PC-3 (cell line): ENCODE measurements around the gene TBC1D5. TPM values are rescaled to one million over a fixed set of nuclear protein-coding genes. Genes with fewer than 3 reads are reported as not detected.

Source experiments
- ATAC-seq: fragments of 200-7000 bp; cut with Tn5 transposase; 2 replicates; pipeline ENCODE4 v1.9.1; 2020; ENCODE audit warnings: mild to moderate bottlenecking, moderate library complexity
- BruUV-seq: library from RNA; stranded (reverse); fragments of 400-500 nt; replicated peaks from 2 replicates; lab custom pipeline; 2021; lab: Mats Ljungman, UMichigan
- CTCF ChIA-PET: fragments of 300-600 bp; sonication (Branson Sonifier 250); formaldehyde crosslinking; loops from one replicate; lab custom pipeline; 2022; ENCODE audit warnings: antibody characterized with exemption; lab: Charles Lee
- POLR2A ChIA-PET: fragments of 300-600 bp; sonication (Branson Sonifier 250); formaldehyde crosslinking; loops from one replicate; lab custom pipeline; 2022; ENCODE audit warnings: antibody characterized with exemption; ENCODE audit not compliant: unreplicated experiment; lab: Charles Lee
- DNase-seq: peaks from one replicate; pipeline ENCODE4 v3.0.0-alpha.2; 2015
- H2AFZ ChIP-seq: fragments of 300-600 bp; sonication (generic); 2 replicates; pipeline ENCODE4 v1.6.0; 2016; ENCODE audit warnings: antibody characterized with exemption, low read length
- H3F3A ChIP-seq: fragments of 300-600 bp; sonication (generic); one replicate; pipeline ENCODE4 v1.6.0; 2017; ENCODE audit warnings: antibody characterized with exemption, low read length, control low read depth, mild to moderate bottlenecking; ENCODE audit not compliant: unreplicated experiment
- H3K27ac ChIP-seq: fragments of 300-600 bp; sonication (generic); 2 replicates; pipeline ENCODE4 v1.5.1; 2016; ENCODE audit warnings: mild to moderate bottlenecking, low read length
- H3K27me3 ChIP-seq: fragments of 300-600 bp; sonication (generic); 2 replicates; pipeline ENCODE4 v1.6.1; 2016; ENCODE audit warnings: low read length, mixed read lengths
- H3K36me3 ChIP-seq: fragments of 300-600 bp; sonication (generic); 2 replicates; pipeline ENCODE4 v1.6.1; 2016; ENCODE audit warnings: low read depth, mixed run types, low read length, mixed read lengths
- H3K4me1 ChIP-seq: fragments of 300-600 bp; sonication (generic); 2 replicates; pipeline ENCODE4 v1.5.1; 2016; ENCODE audit warnings: low read length; ENCODE audit not compliant: insufficient read depth
- H3K4me2 ChIP-seq: fragments of 300-600 bp; sonication (generic); 2 replicates; pipeline ENCODE4 v1.6.0; 2016; ENCODE audit warnings: low read length
- H3K4me3 ChIP-seq: fragments of 300-600 bp; sonication (generic); 2 replicates; pipeline ENCODE4 v1.5.1; 2016; ENCODE audit warnings: mild to moderate bottlenecking, low read length, mixed read lengths
- H3K79me2 ChIP-seq: fragments of 300-600 bp; sonication (generic); 2 replicates; pipeline ENCODE4 v1.6.1; 2017; ENCODE audit warnings: low read length, mixed read lengths
- H3K9ac ChIP-seq: fragments of 300-600 bp; sonication (generic); 2 replicates; pipeline ENCODE4 v1.6.0; 2016; ENCODE audit warnings: mild to moderate bottlenecking, low read length
- H3K9me2 ChIP-seq: fragments of 300-600 bp; sonication (generic); replicated peaks from 2 replicates; pipeline ENCODE4 v1.6.1; 2016; ENCODE audit warnings: mixed run types, low read length, mixed read lengths
- H3K9me3 ChIP-seq: fragments of 300-600 bp; sonication (generic); 2 replicates; pipeline ENCODE4 v1.6.1; 2016; ENCODE audit warnings: low read length, mixed read lengths
- H4K20me1 ChIP-seq: fragments of 300-600 bp; sonication (generic); 2 replicates; pipeline ENCODE4 v1.6.1; 2016; ENCODE audit warnings: low read length, mixed read lengths
- EZH2 ChIP-seq: fragments of 300-600 bp; sonication (generic); IDR thresholded peaks from one replicate; pipeline ENCODE4 v1.6.1; 2017; ENCODE audit warnings: antibody characterized with exemption, mild to moderate bottlenecking, low read length; ENCODE audit not compliant: unreplicated experiment
- EZH2phosphoT487 ChIP-seq: fragments of 300-600 bp; sonication (generic); IDR thresholded peaks from 2 replicates; pipeline ENCODE4 v1.6.1; 2018; ENCODE audit warnings: mild to moderate bottlenecking, antibody characterized with exemption, low read length, borderline replicate concordance
- intact Hi-C: fragments of 100-400 bp; cut with micrococcal nuclease; formaldehyde crosslinking; loops from 2 replicates; pipeline ENCODE4 v1.9.0; 2023
- total RNA-seq: library from RNA; depleted of rRNA; stranded (reverse); fragments of >200 nt; gene quantifications from 2 replicates; pipeline ENCODE4 v1.2.3, GENCODE V29; 2014
- TF ChIP-seq, protein P1 (sequence below): fragments of 300-600 bp; sonication (generic); conservative IDR thresholded peaks from 2 replicates; pipeline ENCODE4 v1.5.1; 2017; ENCODE audit warnings: antibody characterized with exemption, low read depth, mild to moderate bottlenecking, low read length

The TBC1D5 gene
- total RNA-seq, 1 experiment from 2014 or later, result 54.5 TPM

DNA sequence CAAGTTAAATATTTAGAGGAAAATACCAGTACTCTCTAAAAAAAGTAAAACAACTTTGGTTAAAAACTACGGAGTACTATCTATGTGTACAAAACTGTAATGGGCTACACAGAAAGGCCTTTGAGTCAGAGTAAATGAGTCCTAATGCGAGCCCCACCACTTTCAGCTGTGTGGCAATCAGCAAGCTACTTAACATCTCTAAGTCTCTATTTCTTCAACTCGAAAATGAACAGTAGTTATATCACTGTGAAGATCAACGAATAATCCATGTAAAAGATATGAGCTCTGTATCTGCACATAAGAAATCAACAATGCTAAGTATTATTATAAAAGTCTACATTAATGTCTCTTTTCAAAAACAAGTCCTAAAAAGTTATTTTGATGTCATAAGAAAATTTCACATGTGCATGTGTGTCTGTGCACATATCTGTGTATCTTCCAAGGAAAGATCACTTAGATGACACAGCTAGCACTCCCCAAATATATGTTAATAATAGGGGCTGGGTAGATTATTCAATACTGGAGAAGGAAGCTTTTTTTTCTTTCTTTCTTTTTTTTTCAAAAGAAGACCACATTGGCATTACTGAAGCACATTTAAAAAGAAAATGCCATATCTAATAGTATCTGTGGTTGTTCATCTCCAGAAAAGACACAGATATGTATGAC, 58.8 kb downstream of the TBC1D5 start:
- no peaks in the 10 kb centered on the region for H3K4me1 ChIP-seq
- intact Hi-C loops, result no loop called here
- CTCF ChIA-PET, result no interaction called here

DNA sequence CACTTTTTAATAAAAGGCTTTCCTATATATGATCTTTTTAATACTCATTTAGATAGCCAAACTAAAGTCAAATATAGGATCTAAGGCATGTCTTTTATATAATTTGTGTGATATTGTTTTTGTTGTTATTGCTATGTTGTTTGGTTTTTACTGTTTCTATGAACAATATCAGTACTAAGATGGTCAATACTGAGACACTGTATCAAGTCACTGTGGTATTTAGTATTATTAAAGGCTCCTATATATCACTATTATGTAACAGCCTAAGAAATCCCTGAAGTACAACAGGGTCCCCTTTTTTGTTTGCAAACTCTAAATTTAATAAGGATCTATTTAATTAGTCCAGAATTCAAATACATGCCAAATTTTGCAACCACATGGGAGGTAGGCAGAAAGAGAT, 61.9 kb downstream of the TBC1D5 start:
- intact Hi-C loops, result no loop called here
- no peaks in the 10 kb centered on the region for H3K9me2 ChIP-seq

More for the DNA sequence above, 58.8 kb downstream of the TBC1D5 start:
- Histone ChIP-seq H4K20me1 (no peaks in the 10 kb centered on the region), H3K9me3 (no peaks in the 10 kb centered on the region), H3K27ac (no peak overlapping the region), H3K4me3 (no peak overlapping the region), H3K36me3 (no peaks in the 10 kb centered on the region), H3K27me3 (no peaks in the 10 kb centered on the region), H3F3A (no peaks in the 10 kb centered on the region), H3K9ac (no peak overlapping the region), H2AFZ (no peak overlapping the region), H3K4me2 (no peak overlapping the region), H3K79me2 (peaks cover 5% of the 10 kb centered on the region; the same call in 1 of the 2 replicates), H3K9me2 (no peaks in the 10 kb centered on the region)
- no TSS peak for BruUV-seq
- no peak for DNase-seq
- no peak for ATAC-seq
- TF ChIP-seq EZH2phosphoT487, result no peak
- TF ChIP-seq, protein P1, sequence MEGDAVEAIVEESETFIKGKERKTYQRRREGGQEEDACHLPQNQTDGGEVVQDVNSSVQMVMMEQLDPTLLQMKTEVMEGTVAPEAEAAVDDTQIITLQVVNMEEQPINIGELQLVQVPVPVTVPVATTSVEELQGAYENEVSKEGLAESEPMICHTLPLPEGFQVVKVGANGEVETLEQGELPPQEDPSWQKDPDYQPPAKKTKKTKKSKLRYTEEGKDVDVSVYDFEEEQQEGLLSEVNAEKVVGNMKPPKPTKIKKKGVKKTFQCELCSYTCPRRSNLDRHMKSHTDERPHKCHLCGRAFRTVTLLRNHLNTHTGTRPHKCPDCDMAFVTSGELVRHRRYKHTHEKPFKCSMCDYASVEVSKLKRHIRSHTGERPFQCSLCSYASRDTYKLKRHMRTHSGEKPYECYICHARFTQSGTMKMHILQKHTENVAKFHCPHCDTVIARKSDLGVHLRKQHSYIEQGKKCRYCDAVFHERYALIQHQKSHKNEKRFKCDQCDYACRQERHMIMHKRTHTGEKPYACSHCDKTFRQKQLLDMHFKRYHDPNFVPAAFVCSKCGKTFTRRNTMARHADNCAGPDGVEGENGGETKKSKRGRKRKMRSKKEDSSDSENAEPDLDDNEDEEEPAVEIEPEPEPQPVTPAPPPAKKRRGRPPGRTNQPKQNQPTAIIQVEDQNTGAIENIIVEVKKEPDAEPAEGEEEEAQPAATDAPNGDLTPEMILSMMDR, result no peak
- TF ChIP-seq EZH2, result no peak
- POLR2A ChIA-PET, result no interaction called here

More for the DNA sequence above, 61.9 kb downstream of the TBC1D5 start:
- Histone ChIP-seq H4K20me1 (no peaks in the 10 kb centered on the region), H3K27ac (no peak overlapping the region), H3F3A (no peaks in the 10 kb centered on the region), H3K9me3 (no peaks in the 10 kb centered on the region), H3K4me2 (no peak overlapping the region), H3K79me2 (peaks cover 5% of the 10 kb centered on the region; the same call in 1 of the 2 replicates), H3K4me1 (no peaks in the 10 kb centered on the region; the same call in 1 of the 2 replicates), H3K9ac (no peak overlapping the region), H3K27me3 (no peaks in the 10 kb centered on the region), H2AFZ (no peak overlapping the region), H3K4me3 (no peak overlapping the region), H3K36me3 (no peaks in the 10 kb centered on the region)
- ATAC-seq (no peak), DNase-seq (no peak)
- POLR2A ChIA-PET, result no interaction called here
- TF ChIP-seq, protein P1, result no peak
- TF ChIP-seq EZH2, result no peak
- no peak for TF ChIP-seq EZH2phosphoT487
- BruUV-seq, result no TSS peak
- CTCF ChIA-PET, result no interaction called here
